Spleen (tissue), 11 donors: ENCODE data around the gene HNRNPM. TPM values are rescaled to one million over a fixed set of nuclear protein-coding genes. Genes with fewer than 3 reads are reported as not detected.

Source experiments
- DNase-seq: peaks from one replicate; pipeline ENCODE4 v3.0.0-alpha.2; 2020
- H3K27ac ChIP-seq, 8 donors: fragments of 200-600 bp; sonication (generic) in 7 of 8; 1 replicate in 4 of 8; 2 replicates in 4 of 8; pipeline versions ENCODE4 v1.5.0 to v1.8.0; 2016 to 2021; ENCODE audit warnings: inconsistent platforms in 4 of 8, mild to moderate bottlenecking in 4 of 8, moderate library complexity in 1 of 8
- H3K27me3 ChIP-seq, 7 donors: fragments of 200-600 bp; sonication (generic) in 6 of 7; replicated peaks in 1 of 7; 1 replicate in 4 of 7; 2 replicates in 3 of 7; pipeline versions ENCODE4 v1.5.0 to v1.8.0; 2016 to 2021; ENCODE audit warnings: inconsistent platforms in 3 of 7, mild to moderate bottlenecking in 1 of 7
- H3K36me3 ChIP-seq, 6 donors: fragments of 200-600 bp; sonication (generic) in 5 of 6; 1 replicate in 4 of 6; 2 replicates in 2 of 6; pipeline versions ENCODE4 v1.5.0 to v1.8.0; 2016 to 2021; ENCODE audit warnings: inconsistent platforms in 2 of 6
- H3K4me1 ChIP-seq, 6 donors: fragments of 200-600 bp; sonication (generic) in 5 of 6; 1 replicate in 3 of 6; 2 replicates in 3 of 6; pipeline versions ENCODE4 v1.5.0 to v1.8.0; 2016 to 2021; ENCODE audit warnings: inconsistent platforms in 3 of 6
- H3K4me3 ChIP-seq, 8 donors: fragments of 200-600 bp; sonication (generic) in 7 of 8; 1 replicate in 4 of 8; 2 replicates in 4 of 8; pipeline versions ENCODE4 v1.5.0 to v1.8.0; 2016 to 2021; ENCODE audit warnings: inconsistent platforms in 4 of 8, mild to moderate bottlenecking in 4 of 8, moderate library complexity in 2 of 8
- H3K9me3 ChIP-seq, 8 donors: fragments of 200-600 bp; sonication (generic) in 7 of 8; 1 replicate in 4 of 8; 2 replicates in 4 of 8; pipeline versions ENCODE4 v1.5.0 to v1.8.0; 2016 to 2021; ENCODE audit warnings: inconsistent platforms in 4 of 8
- POLR2A ChIP-seq, 3 donors: fragments of 450-650 bp; IDR thresholded peaks; one replicate each; pipeline ENCODE4 v1.5.1; 2017; ENCODE audit warnings: antibody characterized with exemption in 3 of 3, mild to moderate bottlenecking in 1 of 3
- POLR2AphosphoS5 ChIP-seq, 3 donors: sonication (generic); formaldehyde crosslinking; IDR thresholded peaks; one replicate each; pipeline ENCODE4 v1.5.1; 2017; ENCODE audit warnings: antibody characterized with exemption in 3 of 3
- WGBS, 5 donors: extraction: QIAGEN DNeasy Blood & Tissue Kit in 3 of 5; methylation state at CpG; one replicate each; pipeline versions ENCODE4 v1.1.5 to v1.1.7; 2013 to 2018; 5-methylcytosine and 5-hydroxymethylcytosine counted together
- intact Hi-C: fragments of 100-400 bp; cut with DNase I; formaldehyde crosslinking; loops from one replicate; pipeline ENCODE4 v1.15.0; 2023; ENCODE audit warnings: low total_unique reads
- polyA plus RNA-seq, 3 donors: library from polyadenylated mRNA; stranded (reverse); fragments of 200-250 nt; gene quantifications; one replicate each; pipeline ENCODE4 v1.2.1, GENCODE V29; 2013
- total RNA-seq, 7 donors: library from RNA; depleted of rRNA in 3 of 7; stranded (reverse); fragments of >200 nt in 3 of 7; fragmentation: NEBNext Ultra II Directional in 4 of 7; extraction: Animal tissue kit (Norgen Biotek cat#: 25700) in 4 of 7; gene quantifications; one replicate each; pipeline versions ENCODE4 v1.1.0 to v1.2.1, GENCODE V29; 2016 to 2021
- TF ChIP-seq, protein P1 (sequence below), 11 experiments: fragments of 200-600 bp in 7 of 11; fragments of 450-650 bp in 4 of 11; sonication (generic) in 4 of 11; IDR thresholded peaks in 8 of 11; conservative IDR thresholded peaks in 3 of 11; 1 replicate in 7 of 11; 2 replicates in 4 of 11; pipeline versions ENCODE4 v1.4.0 to v1.8.0; 2016 to 2021; ENCODE audit warnings: antibody characterized with exemption in 11 of 11, inconsistent platforms in 4 of 11, mild to moderate bottlenecking in 1 of 11
- donor health status: healthy with polysubstance abuse.
- donor health status: DM: no; HTN: no; CAD: no; lungs with moderate emphysema.
- donor health status: DM: no; HTN: no; CAD: no.
- donor health status: Bipolar disorder and iron deficiency.
- donor health status: healthy.
- donor health status: DM: no; HTN: no; CAD: no.
- donor health status: DM: yes; HTN: yes; CAD: no.

Gene HNRNPM
- total and polyA plus RNA-seq, 10 donors: 77.1 to 229 (median 138) TPM

GRCh38 chr19:8451885-8452284 lies 7.1 kb downstream of the HNRNPM start:
- H3K27ac ChIP-seq: peak overlapping the region in 4 of 8 donors; percentile 12 to 67 (median 22)
- intact Hi-C loops: no loop called here

GRCh38 chr19:8452446-8453123 lies 7.8 kb downstream of the HNRNPM start:
- Histone ChIP-seq H3K27ac (peak overlapping the region in 5 of 8 donors; percentile 13 to 67 (median 31)), H3K4me1 (peaks cover 48 to 98% (median 87%) of the 10 kb centered on the region in 6 donors), H3K27me3 (no peaks in the 10 kb centered on the region), H3K4me3 (no peak overlapping the region), H3K36me3 (peaks cover 0 to 67% (median 28%) of the 10 kb centered on the region in 6 donors), H3K9me3 (no peaks in the 10 kb centered on the region)
- DNase-seq: no peak
- WGBS, 5 donors: 52 to 76% (median 65%) methylated on average over 4 of the region's 4 CpGs
- TF ChIP-seq, protein P1, sequence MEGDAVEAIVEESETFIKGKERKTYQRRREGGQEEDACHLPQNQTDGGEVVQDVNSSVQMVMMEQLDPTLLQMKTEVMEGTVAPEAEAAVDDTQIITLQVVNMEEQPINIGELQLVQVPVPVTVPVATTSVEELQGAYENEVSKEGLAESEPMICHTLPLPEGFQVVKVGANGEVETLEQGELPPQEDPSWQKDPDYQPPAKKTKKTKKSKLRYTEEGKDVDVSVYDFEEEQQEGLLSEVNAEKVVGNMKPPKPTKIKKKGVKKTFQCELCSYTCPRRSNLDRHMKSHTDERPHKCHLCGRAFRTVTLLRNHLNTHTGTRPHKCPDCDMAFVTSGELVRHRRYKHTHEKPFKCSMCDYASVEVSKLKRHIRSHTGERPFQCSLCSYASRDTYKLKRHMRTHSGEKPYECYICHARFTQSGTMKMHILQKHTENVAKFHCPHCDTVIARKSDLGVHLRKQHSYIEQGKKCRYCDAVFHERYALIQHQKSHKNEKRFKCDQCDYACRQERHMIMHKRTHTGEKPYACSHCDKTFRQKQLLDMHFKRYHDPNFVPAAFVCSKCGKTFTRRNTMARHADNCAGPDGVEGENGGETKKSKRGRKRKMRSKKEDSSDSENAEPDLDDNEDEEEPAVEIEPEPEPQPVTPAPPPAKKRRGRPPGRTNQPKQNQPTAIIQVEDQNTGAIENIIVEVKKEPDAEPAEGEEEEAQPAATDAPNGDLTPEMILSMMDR (IDR thresholded peaks at IDR 0.05 in 8 of 11, conservative IDR thresholded peaks at IDR 0.05 in 3 of 11): no peak
- TF ChIP-seq POLR2AphosphoS5 (IDR thresholded peaks at IDR 0.05): no peak
- TF ChIP-seq POLR2A (IDR thresholded peaks at IDR 0.05): no peak
- intact Hi-C loops: no loop called here

More at GRCh38 chr19:8451885-8452284, 7.1 kb downstream of the HNRNPM start:
- TF ChIP-seq POLR2AphosphoS5 (IDR thresholded peaks at IDR 0.05) (no peak), POLR2A (IDR thresholded peaks at IDR 0.05) (no peak)
- TF ChIP-seq, protein P1 (IDR thresholded peaks at IDR 0.05 in 8 of 11, conservative IDR thresholded peaks at IDR 0.05 in 3 of 11): no peak
- DNase-seq: no peak
- Histone ChIP-seq H3K9me3 (no peaks in the 10 kb centered on the region), H3K36me3 (peaks cover 0 to 67% (median 22%) of the 10 kb centered on the region in 6 donors), H3K27me3 (no peaks in the 10 kb centered on the region), H3K4me3 (no peak overlapping the region), H3K4me1 (peaks cover 55 to 98% (median 90%) of the 10 kb centered on the region in 6 donors)
- WGBS, 5 donors: 55 to 66% (median 61%) methylated on average over 3 of the region's 3 CpGs

- no peak for DNase-seq
- Histone ChIP-seq H3K27me3 (no peaks in the 10 kb centered on the region), H3K36me3 (peaks cover 0 to 71% (median 30%) of the 10 kb centered on the region in 6 donors), H3K9me3 (no peaks in the 10 kb centered on the region), H3K27ac (peak overlapping the region in 6 of 8 donors; percentile 4 to 67 (median 34)), H3K4me1 (peaks cover 49 to 98% (median 87%) of the 10 kb centered on the region in 6 donors), H3K4me3 (no peak overlapping the region)
- WGBS, 5 donors: 73 to 87% (median 82%) methylated on average over 3 to 6 of the region's 6 CpGs
- TF ChIP-seq POLR2A (IDR thresholded peaks at IDR 0.05) (no peak), POLR2AphosphoS5 (IDR thresholded peaks at IDR 0.05) (no peak)
- TF ChIP-seq, protein P1 (IDR thresholded peaks at IDR 0.05 in 8 of 11, conservative IDR thresholded peaks at IDR 0.05 in 3 of 11): no peak
- intact Hi-C loops: no loop called here
Measured at GRCh38 chr19:8453616-8454015, 8.8 kb downstream of the HNRNPM start.

DNA sequence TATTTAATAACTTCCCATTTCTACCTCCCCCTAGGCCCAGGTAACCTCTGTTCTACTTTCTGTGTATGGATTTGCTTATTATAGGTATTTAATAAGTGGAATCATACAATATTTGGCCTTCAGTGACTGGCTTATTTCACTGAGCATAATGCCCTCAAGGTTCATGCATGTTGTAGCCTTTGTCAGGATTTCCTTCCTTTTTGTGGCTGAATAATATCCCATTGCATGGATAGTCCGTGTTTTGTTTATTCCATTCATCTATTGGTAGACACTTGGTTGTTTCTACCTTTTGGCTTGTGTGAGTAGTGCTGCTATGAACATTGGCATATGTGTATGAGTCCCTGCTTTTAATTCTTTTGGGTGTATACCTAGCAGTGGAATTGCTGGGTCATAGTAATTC lies 9.4 kb downstream of the HNRNPM start:
- TF ChIP-seq POLR2AphosphoS5 (IDR thresholded peaks at IDR 0.05): no peak
- TF ChIP-seq, protein P1 (IDR thresholded peaks at IDR 0.05 in 8 of 11, conservative IDR thresholded peaks at IDR 0.05 in 3 of 11): no peak
- no peak for TF ChIP-seq POLR2A (IDR thresholded peaks at IDR 0.05)
- no peaks in the 10 kb centered on the region for H3K9me3 ChIP-seq
- no peak for DNase-seq
- peaks cover 0 to 78% (median 30%) of the 10 kb centered on the region in 6 donors for H3K36me3 ChIP-seq
- H3K27me3 ChIP-seq: no peaks in the 10 kb centered on the region
- 20 to 57% (median 34%) methylated on average over 1 of the region's 1 CpG for WGBS, 5 donors
- intact Hi-C loops: no loop called here
- no peak overlapping the region for H3K4me3 ChIP-seq
- peaks cover 49 to 98% (median 87%) of the 10 kb centered on the region in 6 donors for H3K4me1 ChIP-seq
- H3K27ac ChIP-seq: peak overlapping the region in 4 of 8 donors; percentile 20 to 67 (median 34)
